Measurements from ENCODE around the gene OR9A2.
"Not testable (repeated sequence)": the region's sequence is repeated elsewhere in the genome, so short reads cannot be mapped to it uniquely, and the experiment has no call there.

OR9A2 gene

GRCh38 chr7:143018931-143019330 is 8.0 kb downstream of the OR9A2 start:
- no peak for DNase-seq (ENCODE audit: low read depth in 2 of 2, low spot score in 1 of 2)

- no peak for DNase-seq (ENCODE audit: low read depth in 2 of 2, low spot score in 1 of 2)
Observed at GRCh38 chr7:143016996-143017395, 9.9 kb downstream of the OR9A2 start.

GRCh38 chr7:143015926-143016490 is 10.9 kb downstream of the OR9A2 start:
- no peak for DNase-seq (ENCODE audit: low read depth in 2 of 2, low spot score in 1 of 2)

GRCh38 chr7:143015084-143015483 is 11.8 kb downstream of the OR9A2 start:
- no peak for DNase-seq (ENCODE audit: low read depth in 2 of 2, low spot score in 1 of 2)

GRCh38 chr7:143013893-143014292 is 13.0 kb downstream of the OR9A2 start:
- DNase-seq (ENCODE audit: low read depth in 2 of 2, low spot score in 1 of 2) = no peak

- DNase-seq (ENCODE audit: low read depth in 2 of 2, low spot score in 1 of 2) = no peak
Observed at GRCh38 chr7:143013473-143013872, 13.5 kb downstream of the OR9A2 start.

GRCh38 chr7:143012409-143012808 is 14.5 kb downstream of the OR9A2 start:
- no peak for DNase-seq (ENCODE audit: low read depth in 2 of 2, low spot score in 1 of 2)

GRCh38 chr7:143012001-143012400 is 14.9 kb downstream of the OR9A2 start:
- DNase-seq (ENCODE audit: low read depth in 2 of 2, low spot score in 1 of 2) = no peak

- peak; percentile 64 to 66 for DNase-seq (ENCODE audit: low read depth in 2 of 2, low spot score in 1 of 2)
Observed at GRCh38 chr7:143008007-143008901, 18.7 kb downstream of the OR9A2 start.

GRCh38 chr7:143005632-143006260 is 21.2 kb downstream of the OR9A2 start:
- DNase-seq (ENCODE audit: low read depth in 2 of 2, low spot score in 1 of 2) = no peak

- peak in 1 of 2 donors; percentile 7 for DNase-seq (ENCODE audit: low read depth in 2 of 2, low spot score in 1 of 2)
Observed at GRCh38 chr7:143003393-143004051, 23.4 kb downstream of the OR9A2 start.

- no peak for DNase-seq (ENCODE audit: low read depth in 2 of 2, low spot score in 1 of 2)
Observed at GRCh38 chr7:143002898-143003297, 24.0 kb downstream of the OR9A2 start.

- no peak for DNase-seq (ENCODE audit: low read depth in 2 of 2, low spot score in 1 of 2)
Observed at GRCh38 chr7:143002106-143002505, 24.8 kb downstream of the OR9A2 start.

GRCh38 chr7:143000648-143001047 is 26.3 kb downstream of the OR9A2 start:
- DNase-seq (ENCODE audit: low read depth in 2 of 2, low spot score in 1 of 2) = no peak

- no peak for DNase-seq (ENCODE audit: low read depth in 2 of 2, low spot score in 1 of 2)
Observed at GRCh38 chr7:142999793-143000192, 27.1 kb downstream of the OR9A2 start.

GRCh38 chr7:142998966-142999365 is 28.0 kb downstream of the OR9A2 start:
- no peak for DNase-seq (ENCODE audit: low read depth in 2 of 2, low spot score in 1 of 2)

GRCh38 chr7:142997456-142997989 is 29.4 kb downstream of the OR9A2 start:
- no peak for DNase-seq (ENCODE audit: low read depth in 2 of 2, low spot score in 1 of 2)

GRCh38 chr7:142992427-142992826 is 34.5 kb downstream of the OR9A2 start:
- DNase-seq (ENCODE audit: low read depth in 2 of 2, low spot score in 1 of 2) = no peak

- no peak for DNase-seq (ENCODE audit: low read depth in 2 of 2, low spot score in 1 of 2)
Observed at GRCh38 chr7:142984297-142984696, 42.6 kb downstream of the OR9A2 start.

GRCh38 chr7:142983825-142984224 is 43.1 kb downstream of the OR9A2 start:
- no peak for DNase-seq (ENCODE audit: low read depth in 2 of 2, low spot score in 1 of 2)

GRCh38 chr7:142978402-142978801 is 48.5 kb downstream of the OR9A2 start:
- not testable (repeated sequence) for DNase-seq (ENCODE audit: low read depth in 2 of 2, low spot score in 1 of 2)
